Right lobe of liver (tissue), 5 donors: ENCODE measurements around the gene ARMC7. TPM values are rescaled to one million over a fixed set of nuclear protein-coding genes. Genes with fewer than 3 reads are reported as not detected.

Experiments
- small RNA-seq, 2 experiments: library from RNA; depleted of rRNA; stranded (forward); fragments of <200 nt; gene quantifications; one replicate each; pipeline ENCODE3, GENCODE V24; 2016
- total RNA-seq, 6 experiments: library from RNA; depleted of rRNA in 2 of 6; stranded (reverse); fragments of >200 nt in 2 of 6; fragmentation: NEBNext Ultra II Directional in 3 of 6; extraction: Animal tissue kit (Norgen Biotek cat#: 25700) in 3 of 6; gene quantifications; one replicate each; pipeline versions ENCODE4 v1.1.0 to v1.2.4, GENCODE V29; 2016 to 2023
- donor health status: DM: no; HTN: no; CAD: no.
- donor health status: DM: no; HTN: no; CAD: no.
- donor health status: DM: no; HTN: yes; CAD: no.
- donor health status: DM: no; HTN: yes; CAD: no.

ARMC7 gene
- total RNA-seq, 6 experiments from 2014 or later = 4.7 to 6.3 (median 5.3) TPM

Small RNA genes within 50 kb of the gene (small RNA-seq; reads per million reads assigned to genes)
- gene AC111186.1 (0 reads per million in 2 experiments), gene RF00019 (0 reads per million in 2 experiments)

Other genes starting within 250 kb of the ARMC7 start
- gene FDXR, start 237.0 kb upstream of the ARMC7 start, total RNA-seq = 10 to 100 TPM in 2 of 6 experiments, 1 to 10 TPM in 4; 7.7 to 18.7 (median 8.6) TPM
- gene FADS6, start 216.3 kb upstream of the ARMC7 start, total RNA-seq = 1 to 10 TPM; 2.1 to 6.1 (median 3.7) TPM
- gene USH1G, start 186.7 kb upstream of the ARMC7 start, total RNA-seq = not detected
- not detected for gene OTOP2, start 185.7 kb upstream of the ARMC7 start, total RNA-seq
- not detected for gene OTOP3, start 174.1 kb upstream of the ARMC7 start, total RNA-seq
- 1 to 10 TPM; 3.5 to 6.6 (median 4.5) TPM for gene HID1, start 137.2 kb upstream of the ARMC7 start, total RNA-seq
- 1 to 10 TPM in 4 of 6 experiments, under 1 TPM in 2; 0.64 to 2.3 (median 1.4) TPM for gene CDR2L, start 122.3 kb upstream of the ARMC7 start, total RNA-seq
- 100 to 1,000 TPM in 1 of 6 experiments, 10 to 100 TPM in 5; 23.7 to 112 (median 28.1) TPM for gene MRPL58, start 97.3 kb upstream of the ARMC7 start, total RNA-seq
- gene ATP5PD, start 63.0 kb upstream of the ARMC7 start, total RNA-seq = 100 to 1,000 TPM; 145 to 262 (median 179) TPM
- 10 to 100 TPM in 1 of 6 experiments, 1 to 10 TPM in 5; 7.2 to 10.3 (median 8.1) TPM for gene KCTD2, start 62.7 kb upstream of the ARMC7 start, total RNA-seq
- 1 to 10 TPM; 1.2 to 3.7 (median 1.7) TPM for gene SLC16A5, start 22.0 kb upstream of the ARMC7 start, total RNA-seq
- gene NT5C, start 21.8 kb downstream of the ARMC7 start, total RNA-seq = 10 to 100 TPM; 10.5 to 35.1 (median 12.6) TPM
- 10 to 100 TPM; 16.7 to 57.8 (median 29.5) TPM for gene JPT1, start 44.5 kb downstream of the ARMC7 start, total RNA-seq
- gene SUMO2, start 73.0 kb downstream of the ARMC7 start, total RNA-seq = 100 to 1,000 TPM in 3 of 6 experiments, 10 to 100 TPM in 3; 23.6 to 120 (median 108) TPM
- gene NUP85, start 95.7 kb downstream of the ARMC7 start, total RNA-seq = 10 to 100 TPM; 15.3 to 32.8 (median 25.9) TPM
- gene GGA3, start 151.6 kb downstream of the ARMC7 start, total RNA-seq = 10 to 100 TPM; 12.4 to 18.9 (median 15.8) TPM
- gene MRPS7, start 151.9 kb downstream of the ARMC7 start, total RNA-seq = 10 to 100 TPM; 29.6 to 37.2 (median 33.7) TPM
- 10 to 100 TPM in 2 of 6 experiments, 1 to 10 TPM in 4; 7.3 to 21.9 (median 8.2) TPM for gene MIF4GD, start 161.3 kb downstream of the ARMC7 start, total RNA-seq
- gene SLC25A19, start 179.5 kb downstream of the ARMC7 start, total RNA-seq = 10 to 100 TPM in 2 of 6 experiments, 1 to 10 TPM in 4; 3.8 to 13.4 (median 7.3) TPM